Measurements from ENCODE around the gene TRIM71. TPM values are rescaled to one million over a fixed set of nuclear protein-coding genes. Genes with fewer than 3 reads are reported as not detected.

TRIM71 gene
- total and polyA plus RNA-seq, 3 experiments from 2014 or later: 0.02 to 0.07 TPM; not detected in 1

DNA sequence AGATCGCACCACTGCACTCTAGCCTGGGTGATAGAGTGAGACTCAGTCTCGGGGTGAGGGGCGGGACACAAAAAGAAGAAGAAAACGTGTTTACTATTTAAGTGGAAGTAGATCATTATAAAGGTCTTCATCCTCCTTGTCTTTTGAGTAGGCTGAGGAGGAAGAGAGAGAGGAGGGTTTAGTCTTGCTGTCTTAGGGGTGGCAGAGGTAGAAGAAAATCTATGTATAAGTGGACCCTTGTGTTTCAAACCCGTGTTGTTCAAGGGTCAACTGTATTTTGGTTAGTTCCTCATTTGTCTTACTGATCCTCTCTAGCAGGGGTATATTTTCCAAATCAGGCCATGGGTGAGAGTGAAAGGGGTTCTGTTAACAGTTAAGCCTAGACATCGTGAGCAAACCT lies 40.1 kb downstream of the TRIM71 start:
- no peaks in the 10 kb centered on the region for H3K9me3 Mint-ChIP-seq
- Histone ChIP-seq H3K27ac (ENCODE audit: low read depth, low read length) (no peak overlapping the region), H3K4me3 (ENCODE audit: low read length) (no peak overlapping the region), H3K36me3 (ENCODE audit: insufficient read depth, low read length) (no peaks in the 10 kb centered on the region), H3K27me3 (ENCODE audit: insufficient read depth, low read length, poor library complexity, severe bottlenecking) (no peaks in the 10 kb centered on the region), H3K4me1 (ENCODE audit: insufficient read depth, low read length) (no peaks in the 10 kb centered on the region), H3K9me3 (ENCODE audit: low read length) (no peaks in the 10 kb centered on the region)
- ChIA-PET CTCF (no interaction called here), POLR2A (no interaction called here)
- DNase-seq: no peak
- H3K27ac Mint-ChIP-seq: no peak overlapping the region
- no peaks in the 10 kb centered on the region for H3K36me3 Mint-ChIP-seq
- H3K4me1 Mint-ChIP-seq: no peaks in the 10 kb centered on the region
- H3K27me3 Mint-ChIP-seq: peaks cover 5 to 19% of the 10 kb centered on the region in 2 donors
- no peak overlapping the region for H3K4me3 Mint-ChIP-seq

DNA sequence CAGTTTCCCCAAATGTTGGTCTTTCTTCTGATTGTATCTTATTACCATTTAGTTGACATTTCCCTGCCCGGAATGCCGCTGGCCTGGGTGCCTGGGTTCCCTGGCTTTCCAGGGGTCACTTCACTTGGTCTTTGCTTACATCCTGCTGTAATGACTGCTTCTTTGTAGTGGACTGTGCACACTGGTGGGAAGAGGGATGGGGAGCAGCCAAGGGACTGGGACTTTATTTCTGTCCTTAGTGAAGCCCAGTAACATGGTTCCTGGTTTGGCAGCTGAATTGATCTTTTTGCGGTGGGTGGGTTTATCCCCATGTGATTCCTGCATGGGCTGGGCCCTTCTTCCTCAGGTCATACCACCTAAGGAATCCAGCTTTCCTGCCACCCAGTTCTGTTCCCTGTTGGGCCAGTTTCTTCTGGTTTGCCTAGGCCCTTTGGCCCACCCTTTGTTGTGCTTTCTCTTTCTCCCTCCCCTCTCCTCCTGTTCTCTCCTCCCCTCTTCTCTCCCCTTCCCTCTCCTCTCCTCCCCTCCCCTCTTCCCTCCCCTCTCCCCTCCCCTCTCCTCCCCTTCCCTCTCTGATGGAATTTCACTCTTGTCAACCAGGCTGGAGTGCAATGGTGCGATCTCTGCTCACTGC lies 41.9 kb downstream of the TRIM71 start:
- ChIA-PET POLR2A (no interaction called here), CTCF (interaction anchor here (1.1 kb wide), 1 partner anchor 14 kb away, joined by 3 read pairs; no protein-coding TSS in a partner anchor)
- H3K36me3 ChIP-seq (ENCODE audit: insufficient read depth, low read length): no peaks in the 10 kb centered on the region
- no peaks in the 10 kb centered on the region for H3K36me3 Mint-ChIP-seq
- no peaks in the 10 kb centered on the region for H3K9me3 Mint-ChIP-seq
- H3K4me1 Mint-ChIP-seq: no peaks in the 10 kb centered on the region
- H3K27ac Mint-ChIP-seq: no peak overlapping the region
- no peaks in the 10 kb centered on the region for H3K4me1 ChIP-seq (ENCODE audit: insufficient read depth, low read length)
- H3K4me3 Mint-ChIP-seq: no peak overlapping the region
- no peak overlapping the region for H3K4me3 ChIP-seq (ENCODE audit: low read length)
- no peaks in the 10 kb centered on the region for H3K9me3 ChIP-seq (ENCODE audit: low read length)
- peaks cover 5 to 12% of the 10 kb centered on the region in 2 donors for H3K27me3 Mint-ChIP-seq
- no peak for DNase-seq
- H3K27me3 ChIP-seq (ENCODE audit: insufficient read depth, low read length, poor library complexity, severe bottlenecking): no peaks in the 10 kb centered on the region
- H3K27ac ChIP-seq (ENCODE audit: low read depth, low read length): no peak overlapping the region

DNA sequence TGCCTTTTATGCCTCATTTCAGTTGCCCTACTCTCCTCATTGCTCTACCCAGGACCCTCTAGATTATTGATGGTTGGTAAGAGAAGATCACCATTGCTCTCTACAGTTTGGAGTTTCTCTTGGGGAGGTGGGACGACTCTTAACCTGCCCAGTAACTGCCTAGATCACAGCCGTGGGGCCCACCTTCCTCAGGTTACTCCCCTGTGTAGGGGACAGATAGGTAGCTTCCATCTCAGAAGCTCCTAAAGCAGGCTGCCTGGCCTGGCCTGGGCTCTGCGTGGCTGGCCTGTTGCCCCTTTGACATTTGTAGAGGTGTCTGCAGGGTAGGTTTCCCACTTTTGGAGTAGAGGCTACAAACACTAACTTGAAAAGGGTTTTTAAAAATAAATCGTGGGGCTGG lies 42.7 kb downstream of the TRIM71 start:
- CTCF ChIA-PET: no interaction called here
- Histone ChIP-seq H3K36me3 (ENCODE audit: insufficient read depth, low read length) (no peaks in the 10 kb centered on the region), H3K27ac (ENCODE audit: low read depth, low read length) (no peak overlapping the region), H3K4me1 (ENCODE audit: insufficient read depth, low read length) (no peaks in the 10 kb centered on the region), H3K4me3 (ENCODE audit: low read length) (no peak overlapping the region), H3K9me3 (ENCODE audit: low read length) (no peaks in the 10 kb centered on the region), H3K27me3 (ENCODE audit: insufficient read depth, low read length, poor library complexity, severe bottlenecking) (no peaks in the 10 kb centered on the region)
- DNase-seq: no peak
- no peaks in the 10 kb centered on the region for H3K4me1 Mint-ChIP-seq
- no peak overlapping the region for H3K4me3 Mint-ChIP-seq
- POLR2A ChIA-PET: no interaction called here
- no peaks in the 10 kb centered on the region for H3K9me3 Mint-ChIP-seq
- H3K27me3 Mint-ChIP-seq: peaks cover 0 to 10% of the 10 kb centered on the region in 2 donors
- H3K27ac Mint-ChIP-seq: no peak overlapping the region
- no peaks in the 10 kb centered on the region for H3K36me3 Mint-ChIP-seq

DNA sequence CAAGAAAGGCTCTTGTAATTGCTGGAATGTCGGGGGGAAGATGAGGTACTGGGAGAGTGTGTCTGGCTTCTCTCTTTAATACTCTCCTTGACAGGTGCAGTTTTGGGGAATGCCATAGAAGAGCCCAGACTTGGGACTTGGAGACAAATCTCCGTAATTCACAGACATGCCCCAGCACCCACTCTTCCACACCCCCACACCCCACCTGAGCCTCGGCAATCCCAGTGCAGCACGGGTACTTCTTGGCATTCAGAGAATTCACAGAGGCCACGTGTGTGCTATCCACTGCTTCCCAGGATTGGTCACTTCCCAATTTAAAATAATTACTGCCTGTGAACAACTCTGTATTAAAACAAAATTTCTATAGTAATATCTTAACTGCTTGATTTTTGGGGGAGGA lies 43.9 kb downstream of the TRIM71 start:
- H3K27ac Mint-ChIP-seq: no peak overlapping the region
- Histone ChIP-seq H3K36me3 (ENCODE audit: insufficient read depth, low read length) (no peaks in the 10 kb centered on the region), H3K4me3 (ENCODE audit: low read length) (no peak overlapping the region), H3K4me1 (ENCODE audit: insufficient read depth, low read length) (no peaks in the 10 kb centered on the region), H3K9me3 (ENCODE audit: low read length) (no peaks in the 10 kb centered on the region), H3K27ac (ENCODE audit: low read depth, low read length) (no peak overlapping the region), H3K27me3 (ENCODE audit: insufficient read depth, low read length, poor library complexity, severe bottlenecking) (no peaks in the 10 kb centered on the region)
- H3K9me3 Mint-ChIP-seq: no peaks in the 10 kb centered on the region
- peaks cover 0 to 4% of the 10 kb centered on the region in 2 donors for H3K27me3 Mint-ChIP-seq
- ChIA-PET POLR2A (no interaction called here), CTCF (no interaction called here)
- H3K36me3 Mint-ChIP-seq: no peaks in the 10 kb centered on the region
- H3K4me1 Mint-ChIP-seq: no peaks in the 10 kb centered on the region
- no peak overlapping the region for H3K4me3 Mint-ChIP-seq
- DNase-seq: no peak

DNA sequence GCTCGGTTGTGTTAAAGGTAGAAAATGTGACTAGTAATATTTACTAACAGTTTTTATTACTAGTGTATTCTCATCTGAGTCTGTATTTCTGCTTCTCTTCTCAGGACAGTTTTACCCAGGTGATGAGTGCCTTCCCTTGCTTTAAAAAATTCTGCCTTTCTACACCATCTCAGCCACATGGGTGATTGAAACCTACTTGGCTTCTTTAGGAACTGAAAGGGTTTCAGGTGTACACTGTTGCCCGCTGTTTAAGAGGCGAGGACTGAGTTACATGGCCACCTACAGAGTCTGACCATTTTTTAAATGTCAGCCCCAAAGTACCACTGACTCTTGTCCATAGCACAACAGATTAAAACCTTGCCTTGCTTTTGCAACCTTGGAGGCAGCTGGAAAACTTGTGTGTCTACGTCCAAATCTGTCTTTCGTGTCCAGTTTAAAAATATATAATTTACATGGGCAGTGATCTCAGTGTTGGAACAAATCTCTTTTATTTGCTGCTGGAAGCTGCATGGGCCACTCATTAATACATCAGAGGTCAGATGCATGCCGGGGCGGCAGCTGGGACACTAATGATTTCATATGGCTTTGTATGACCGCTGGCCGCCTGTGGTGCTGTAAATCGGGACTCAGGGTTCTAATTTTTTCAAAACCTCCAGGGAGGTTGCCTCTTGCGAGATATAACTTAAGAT lies 44.6 kb downstream of the TRIM71 start:
- Mint-ChIP-seq H3K9me3 (no peaks in the 10 kb centered on the region), H3K4me3 (no peak overlapping the region), H3K27ac (no peak overlapping the region), H3K36me3 (no peaks in the 10 kb centered on the region), H3K4me1 (no peaks in the 10 kb centered on the region), H3K27me3 (peaks cover 0 to 4% of the 10 kb centered on the region in 2 donors)
- Histone ChIP-seq H3K4me1 (ENCODE audit: insufficient read depth, low read length) (no peaks in the 10 kb centered on the region), H3K4me3 (ENCODE audit: low read length) (no peak overlapping the region), H3K9me3 (ENCODE audit: low read length) (no peaks in the 10 kb centered on the region), H3K27me3 (ENCODE audit: insufficient read depth, low read length, poor library complexity, severe bottlenecking) (no peaks in the 10 kb centered on the region), H3K27ac (ENCODE audit: low read depth, low read length) (no peak overlapping the region), H3K36me3 (ENCODE audit: insufficient read depth, low read length) (no peaks in the 10 kb centered on the region)
- no peak for DNase-seq
- POLR2A ChIA-PET: no interaction called here
- CTCF ChIA-PET: no interaction called here

DNA sequence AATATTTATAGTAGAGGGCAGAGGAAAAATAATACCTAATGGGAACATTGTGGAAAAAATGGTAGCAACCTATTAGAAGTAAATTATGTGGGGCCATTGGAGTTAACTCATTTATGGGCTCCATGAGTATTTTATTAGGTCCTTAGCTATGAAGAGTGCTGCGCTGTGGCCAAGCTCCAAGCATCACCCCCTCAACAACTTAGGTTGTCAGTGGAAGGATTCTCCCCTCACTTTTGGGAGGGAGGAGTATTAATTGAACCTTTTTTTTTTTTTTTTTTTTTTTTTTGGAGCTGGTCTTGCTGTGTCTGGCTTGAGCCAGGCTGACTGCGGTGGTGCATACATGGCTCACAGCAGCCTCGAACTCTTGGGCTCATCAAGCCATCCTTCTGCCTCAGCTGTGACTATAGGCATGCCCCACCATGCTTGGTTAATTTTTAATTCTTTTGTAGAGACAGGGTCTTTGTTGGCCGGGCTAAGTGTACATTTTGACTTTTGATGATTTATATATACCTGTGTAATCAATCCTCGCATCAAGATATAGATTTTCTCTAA lies 45.2 kb downstream of the TRIM71 start:
- no peaks in the 10 kb centered on the region for H3K27me3 ChIP-seq (ENCODE audit: insufficient read depth, low read length, poor library complexity, severe bottlenecking)
- Mint-ChIP-seq H3K4me1 (no peaks in the 10 kb centered on the region), H3K9me3 (no peaks in the 10 kb centered on the region), H3K27me3 (peaks cover 0 to 4% of the 10 kb centered on the region in 2 donors), H3K36me3 (no peaks in the 10 kb centered on the region), H3K4me3 (no peak overlapping the region), H3K27ac (no peak overlapping the region)
- no peaks in the 10 kb centered on the region for H3K4me1 ChIP-seq (ENCODE audit: insufficient read depth, low read length)
- no peaks in the 10 kb centered on the region for H3K36me3 ChIP-seq (ENCODE audit: insufficient read depth, low read length)
- H3K9me3 ChIP-seq (ENCODE audit: low read length): no peaks in the 10 kb centered on the region
- CTCF ChIA-PET: interaction anchor here (1.0 kb wide), 1 partner anchor 11 kb away, joined by 3 read pairs; no protein-coding TSS in a partner anchor
- POLR2A ChIA-PET: no interaction called here
- H3K4me3 ChIP-seq (ENCODE audit: low read length): no peak overlapping the region
- no peak overlapping the region for H3K27ac ChIP-seq (ENCODE audit: low read depth, low read length)
- no peak for DNase-seq

- Mint-ChIP-seq H3K27me3 (peaks cover 0 to 2% of the 10 kb centered on the region in 2 donors), H3K27ac (no peak overlapping the region), H3K4me3 (no peak overlapping the region), H3K9me3 (no peaks in the 10 kb centered on the region), H3K4me1 (no peaks in the 10 kb centered on the region), H3K36me3 (no peaks in the 10 kb centered on the region)
- no peaks in the 10 kb centered on the region for H3K4me1 ChIP-seq (ENCODE audit: insufficient read depth, low read length)
- no peak overlapping the region for H3K4me3 ChIP-seq (ENCODE audit: low read length)
- DNase-seq: no peak
- H3K27me3 ChIP-seq (ENCODE audit: insufficient read depth, low read length, poor library complexity, severe bottlenecking): no peaks in the 10 kb centered on the region
- H3K9me3 ChIP-seq (ENCODE audit: low read length): no peaks in the 10 kb centered on the region
- CTCF ChIA-PET: no interaction called here
- POLR2A ChIA-PET: no interaction called here
- no peak overlapping the region for H3K27ac ChIP-seq (ENCODE audit: low read depth, low read length)
- H3K36me3 ChIP-seq (ENCODE audit: insufficient read depth, low read length): no peaks in the 10 kb centered on the region
These were observed 47.6 kb downstream of the TRIM71 start for GRCh38 chr3:32865383-32865782.

DNA sequence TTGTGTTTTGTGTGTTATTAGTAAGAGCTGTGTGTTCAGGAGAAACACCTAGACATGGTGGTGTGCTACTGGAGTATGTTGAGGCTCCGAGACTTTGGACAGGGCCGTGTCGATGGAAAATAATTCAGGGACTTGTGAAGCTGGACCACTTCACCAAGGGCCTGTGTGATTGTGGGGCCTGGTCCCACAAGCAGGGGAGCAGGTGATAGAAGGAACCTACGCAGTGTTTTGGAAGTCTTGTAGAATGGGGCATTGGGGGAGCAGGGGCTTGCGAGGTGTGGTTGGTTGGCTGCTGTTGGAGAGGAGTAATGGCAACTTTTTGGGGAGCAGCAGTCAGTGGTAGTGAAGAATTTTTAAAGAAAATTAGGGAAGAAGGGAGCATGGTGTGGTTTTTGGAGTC lies 48.7 kb downstream of the TRIM71 start:
- Mint-ChIP-seq H3K9me3 (no peaks in the 10 kb centered on the region), H3K36me3 (no peaks in the 10 kb centered on the region), H3K4me1 (no peaks in the 10 kb centered on the region), H3K4me3 (no peak overlapping the region), H3K27me3 (peaks cover 0 to 2% of the 10 kb centered on the region in 2 donors), H3K27ac (no peak overlapping the region)
- no peak for DNase-seq
- Histone ChIP-seq H3K4me3 (ENCODE audit: low read length) (no peak overlapping the region), H3K4me1 (ENCODE audit: insufficient read depth, low read length) (no peaks in the 10 kb centered on the region), H3K27me3 (ENCODE audit: insufficient read depth, low read length, poor library complexity, severe bottlenecking) (no peaks in the 10 kb centered on the region), H3K27ac (ENCODE audit: low read depth, low read length) (no peak overlapping the region), H3K36me3 (ENCODE audit: insufficient read depth, low read length) (no peaks in the 10 kb centered on the region), H3K9me3 (ENCODE audit: low read length) (no peaks in the 10 kb centered on the region)
- ChIA-PET CTCF (no interaction called here), POLR2A (no interaction called here)
